Natural killer cell (primary cell): ENCODE results near the gene GNG2. TPM values are rescaled to one million over a fixed set of nuclear protein-coding genes. Genes with fewer than 3 reads are reported as not detected.

Experiments used
- ATAC-seq, 3 donors: fragments of 150-1000 bp in 2 of 3; fragments of 200-7000 bp in 1 of 3; cut with Tn5 transposase; 1 replicate in 1 of 3; 2 replicates in 2 of 3; pipeline ENCODE4 v1.10.0; 2021; ENCODE audit warnings: mild to moderate bottlenecking in 2 of 3, moderate library complexity in 2 of 3
- DNase-seq, 2 donors: peaks; one replicate each; pipeline versions ENCODE4 v3.0.0 to v3.0.0-alpha.2; 2013 to 2021; ENCODE audit warnings: mixed read lengths in 1 of 2
- H3K27ac ChIP-seq: one replicate; pipeline ENCODE4 v1.5.1; 2013; ENCODE audit warnings: mild to moderate bottlenecking, low read length
- H3K27me3 ChIP-seq: one replicate; pipeline ENCODE4 v1.6.1; 2013; ENCODE audit warnings: low read length; ENCODE audit not compliant: control insufficient read depth, insufficient read depth
- H3K36me3 ChIP-seq: one replicate; pipeline ENCODE4 v1.6.1; 2013; ENCODE audit warnings: low read length; ENCODE audit not compliant: control insufficient read depth, insufficient read depth
- H3K4me1 ChIP-seq: one replicate; pipeline ENCODE4 v1.6.1; 2013; ENCODE audit warnings: low read length; ENCODE audit not compliant: control insufficient read depth, insufficient read depth
- H3K4me3 ChIP-seq: one replicate; pipeline ENCODE4 v1.5.1; 2013; ENCODE audit warnings: low read length
- H3K9me3 ChIP-seq: one replicate; pipeline ENCODE4 v1.6.1; 2013; ENCODE audit warnings: low read length; ENCODE audit not compliant: control insufficient read depth, insufficient read depth
- H3K27ac Mint-ChIP-seq, 2 donors: one replicate each; pipeline ENCODE4 v1.8.0; 2022; ENCODE audit warnings: mild to moderate bottlenecking in 2 of 2, mixed read lengths in 2 of 2, moderate library complexity in 1 of 2
- H3K27me3 Mint-ChIP-seq, 2 donors: one replicate each; pipeline ENCODE4 v1.8.0; 2022; ENCODE audit warnings: low read depth in 2 of 2, mixed read lengths in 2 of 2
- H3K36me3 Mint-ChIP-seq: one replicate; pipeline ENCODE4 v1.8.0; 2022; ENCODE audit warnings: mixed read lengths
- H3K4me1 Mint-ChIP-seq, 2 donors: one replicate each; pipeline ENCODE4 v1.8.0; 2022; ENCODE audit warnings: mixed read lengths in 2 of 2
- H3K4me3 Mint-ChIP-seq: one replicate; pipeline ENCODE4 v1.8.0; 2022; ENCODE audit warnings: mild to moderate bottlenecking, moderate library complexity, mixed read lengths
- H3K9me3 Mint-ChIP-seq, 2 donors: one replicate each; pipeline ENCODE4 v1.8.0; 2022; ENCODE audit warnings: mixed read lengths in 2 of 2
- CTCF ChIP-seq: fragments of 200-600 bp; IDR thresholded peaks from one replicate; pipeline ENCODE4 v1.8.0; 2022; ENCODE audit warnings: antibody characterized with exemption
- WGBS: methylation state at CpG from one replicate; pipeline ENCODE4 v1.1.7; 2013; ENCODE audit warnings: missing lambda C conversion rate; ENCODE audit not compliant: insufficient coverage; 5-methylcytosine and 5-hydroxymethylcytosine counted together
- intact Hi-C: fragments of 100-400 bp; cut with micrococcal nuclease; formaldehyde crosslinking; loops from one replicate; pipeline ENCODE4 v1.14.2; 2022
- total RNA-seq, 4 donors: library from RNA; stranded (reverse); fragments of 120-200 nt in 1 of 4; gene quantifications; one replicate each; pipeline versions ENCODE4 v1.2.3 to v1.2.4, GENCODE V29; 2013 to 2022

GNG2 gene
- total RNA-seq, 3 donors from 2014 or later (not counting 1 experiment from before 2014, with no cell fraction given): 552 to 653 (median 582) TPM

- H3K4me1 Mint-ChIP-seq: peaks cover 78 to 82% of the 10 kb centered on the region in 2 donors
- no peaks in the 10 kb centered on the region for H3K4me1 ChIP-seq
- H3K9me3 ChIP-seq: no peaks in the 10 kb centered on the region
- no peaks in the 10 kb centered on the region for H3K27me3 Mint-ChIP-seq
- H3K4me3 ChIP-seq: no peak overlapping the region
- no peak for ATAC-seq
- H3K27ac ChIP-seq: no peak overlapping the region
- intact Hi-C loops: no loop called here
- H3K27ac Mint-ChIP-seq: peak overlapping the region; percentile 57 to 94
- WGBS: 100% methylated on average over 1 of the region's 2 CpGs
- H3K36me3 ChIP-seq: peaks cover 82% of the 10 kb centered on the region
- no peak for DNase-seq
- H3K4me3 Mint-ChIP-seq: no peak overlapping the region
- no peaks in the 10 kb centered on the region for H3K9me3 Mint-ChIP-seq
- peaks cover 38% of the 10 kb centered on the region for H3K36me3 Mint-ChIP-seq
- no peak for TF ChIP-seq CTCF
- no peaks in the 10 kb centered on the region for H3K27me3 ChIP-seq
Observed at GRCh38 chr14:51954031-51954430, 93.6 kb downstream of the GNG2 start.

- peak overlapping the region; percentile 57 to 94 for H3K27ac Mint-ChIP-seq
- H3K27me3 Mint-ChIP-seq: no peaks in the 10 kb centered on the region
- no peak overlapping the region for H3K4me3 Mint-ChIP-seq
- peak in 1 of 3 donors; percentile 39 for ATAC-seq
- DNase-seq: no peak
- no peaks in the 10 kb centered on the region for H3K27me3 ChIP-seq
- peak; percentile 11 for TF ChIP-seq CTCF
- H3K9me3 Mint-ChIP-seq: peaks cover 0 to 2% of the 10 kb centered on the region in 2 donors
- H3K4me3 ChIP-seq: no peak overlapping the region
- peaks cover 81 to 84% of the 10 kb centered on the region in 2 donors for H3K4me1 Mint-ChIP-seq
- H3K36me3 ChIP-seq: peaks cover 84% of the 10 kb centered on the region
- H3K27ac ChIP-seq: no peak overlapping the region
- H3K4me1 ChIP-seq: no peaks in the 10 kb centered on the region
- no peaks in the 10 kb centered on the region for H3K9me3 ChIP-seq
- intact Hi-C loops: no loop called here
- peaks cover 44% of the 10 kb centered on the region for H3K36me3 Mint-ChIP-seq
- 98% methylated on average over 3 of the region's 3 CpGs for WGBS
Observed at GRCh38 chr14:51954657-51955056, 94.2 kb downstream of the GNG2 start.

- Mint-ChIP-seq H3K4me3 (no peak overlapping the region), H3K36me3 (peaks cover 34% of the 10 kb centered on the region), H3K27ac (peak overlapping the region; percentile 79 to 94), H3K27me3 (no peaks in the 10 kb centered on the region), H3K4me1 (peaks cover 82 to 84% of the 10 kb centered on the region in 2 donors), H3K9me3 (peaks cover 0 to 6% of the 10 kb centered on the region in 2 donors)
- no peaks in the 10 kb centered on the region for H3K9me3 ChIP-seq
- 96% methylated on average over 2 of the region's 2 CpGs for WGBS
- intact Hi-C loops: no loop called here
- H3K27ac ChIP-seq: no peak overlapping the region
- no peaks in the 10 kb centered on the region for H3K27me3 ChIP-seq
- DNase-seq (no peak), ATAC-seq (no peak)
- H3K4me1 ChIP-seq: no peaks in the 10 kb centered on the region
- H3K4me3 ChIP-seq: no peak overlapping the region
- no peak for TF ChIP-seq CTCF
- peaks cover 65% of the 10 kb centered on the region for H3K36me3 ChIP-seq
Observed at GRCh38 chr14:51957950-51958349, 97.5 kb downstream of the GNG2 start.

GRCh38 chr14:51959928-51960327 is 99.5 kb downstream of the GNG2 start:
- TF ChIP-seq CTCF: no peak
- intact Hi-C loops: no loop called here
- peak overlapping the region; percentile 2 for H3K4me3 Mint-ChIP-seq

More at GRCh38 chr14:51959928-51960327, 99.5 kb downstream of the GNG2 start:
- DNase-seq (no peak), ATAC-seq (no peak)
- H3K27me3 Mint-ChIP-seq: no peaks in the 10 kb centered on the region
- H3K36me3 Mint-ChIP-seq: peaks cover 34% of the 10 kb centered on the region
- Histone ChIP-seq H3K27me3 (no peaks in the 10 kb centered on the region), H3K9me3 (no peaks in the 10 kb centered on the region), H3K27ac (no peak overlapping the region), H3K4me1 (no peaks in the 10 kb centered on the region), H3K36me3 (peaks cover 58% of the 10 kb centered on the region), H3K4me3 (no peak overlapping the region)
- peak overlapping the region; percentile 79 to 94 for H3K27ac Mint-ChIP-seq
- WGBS: no CpG with 5 or more reads among the region's 1 CpG
- H3K9me3 Mint-ChIP-seq: peaks cover 0 to 6% of the 10 kb centered on the region in 2 donors
- peaks cover 82 to 85% of the 10 kb centered on the region in 2 donors for H3K4me1 Mint-ChIP-seq
